GM18519 (cell line): ENCODE data around the gene SEMA3C.

Experiments used
- ATAC-seq: cut with Tn5 transposase; IDR thresholded peaks from one replicate; pipeline ENCODE4 v1.9.1; 2021; ENCODE audit warnings: mild to moderate bottlenecking, moderate library complexity; ENCODE audit not compliant: unreplicated experiment, low FRiP score

The SEMA3C gene

DNA sequence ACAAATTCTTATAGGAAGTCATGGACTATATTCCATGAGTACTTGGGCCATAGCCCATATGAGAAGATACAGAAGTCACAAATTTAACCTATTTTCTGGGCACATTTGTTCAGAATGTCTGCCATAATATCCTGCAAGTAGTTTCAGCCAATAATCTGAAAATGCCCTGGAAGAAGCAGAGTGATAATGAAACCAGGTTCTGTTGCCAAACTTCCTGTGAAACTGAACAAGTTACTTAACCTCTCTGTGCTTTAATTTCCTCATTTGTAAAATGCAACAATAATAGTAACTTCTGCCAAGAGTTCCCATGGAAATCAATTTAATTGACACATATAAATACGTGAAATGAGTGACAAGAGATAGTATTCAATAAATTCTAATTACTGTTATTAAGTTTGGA is 88.8 kb downstream of the SEMA3C start:
- ATAC-seq, result no peak

DNA sequence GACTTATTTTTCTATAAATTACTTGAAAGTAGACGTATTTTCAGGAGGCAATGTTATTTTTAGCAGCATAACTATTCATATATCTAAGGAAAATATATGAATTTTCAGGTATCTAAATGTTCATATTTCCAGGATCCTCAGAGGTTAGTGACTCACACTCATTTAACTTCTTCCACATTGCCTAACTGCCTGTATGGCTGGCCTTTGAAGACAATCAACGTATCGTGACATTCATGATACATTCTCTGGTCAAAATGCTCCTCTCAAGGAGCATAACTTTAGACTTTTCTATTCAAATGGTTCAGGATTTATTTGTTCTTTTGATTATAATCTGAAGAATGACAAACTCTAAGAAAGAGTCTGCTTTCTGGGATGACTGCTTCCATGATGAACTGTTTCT is 89.3 kb downstream of the SEMA3C start:
- ATAC-seq, result no peak

DNA sequence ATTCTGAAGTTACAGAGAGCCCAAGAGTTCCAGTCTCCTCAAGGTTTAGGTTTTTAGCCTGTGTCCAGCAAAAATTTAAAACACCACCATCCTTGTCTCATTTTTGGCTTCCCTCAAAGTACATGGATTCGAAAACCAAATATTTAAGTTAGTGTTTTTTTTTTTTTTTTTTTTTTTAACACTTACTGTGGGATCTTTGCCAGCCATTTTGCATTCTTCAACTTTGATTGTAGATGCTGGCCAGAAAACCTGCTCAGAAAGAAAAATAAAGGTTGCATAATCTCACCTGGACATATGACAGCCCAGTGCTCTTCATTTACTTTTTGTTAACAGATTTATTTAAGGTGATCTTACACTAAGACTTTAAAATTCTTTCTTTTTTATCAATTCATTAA is 91.6 kb downstream of the SEMA3C start:
- no peak for ATAC-seq

DNA sequence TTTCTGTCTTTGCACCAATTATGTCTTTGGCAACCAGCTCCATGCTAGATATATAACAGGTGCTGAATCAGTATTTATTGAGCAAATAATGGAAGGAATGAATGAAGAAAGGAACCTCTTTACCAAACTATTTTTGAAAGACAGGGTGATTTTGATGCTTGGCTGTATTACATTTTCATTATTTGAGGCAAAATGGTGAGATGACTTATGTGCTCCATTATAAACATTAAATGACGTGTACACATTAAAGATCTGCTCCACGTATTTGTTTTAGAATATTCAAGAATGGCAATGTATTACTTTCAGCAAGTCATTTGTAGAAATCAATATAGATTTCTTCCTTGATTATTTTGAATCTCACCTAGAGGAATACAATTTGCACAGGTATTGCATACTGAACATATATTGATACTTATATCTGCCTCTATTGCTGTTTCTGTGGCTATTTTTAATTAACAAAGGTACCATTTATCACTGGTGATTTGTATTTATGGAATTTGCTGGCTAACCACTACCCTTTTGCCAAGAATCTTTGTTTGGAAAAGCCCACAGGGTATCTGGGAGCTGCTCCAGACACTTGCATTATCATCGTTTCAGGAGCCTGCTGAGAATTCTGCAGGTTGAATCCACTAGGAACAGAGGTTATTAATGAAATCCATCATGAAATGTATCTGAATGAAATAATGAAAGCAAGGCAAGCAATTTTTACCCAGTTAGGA is 92.2 kb downstream of the SEMA3C start:
- no peak for ATAC-seq

DNA sequence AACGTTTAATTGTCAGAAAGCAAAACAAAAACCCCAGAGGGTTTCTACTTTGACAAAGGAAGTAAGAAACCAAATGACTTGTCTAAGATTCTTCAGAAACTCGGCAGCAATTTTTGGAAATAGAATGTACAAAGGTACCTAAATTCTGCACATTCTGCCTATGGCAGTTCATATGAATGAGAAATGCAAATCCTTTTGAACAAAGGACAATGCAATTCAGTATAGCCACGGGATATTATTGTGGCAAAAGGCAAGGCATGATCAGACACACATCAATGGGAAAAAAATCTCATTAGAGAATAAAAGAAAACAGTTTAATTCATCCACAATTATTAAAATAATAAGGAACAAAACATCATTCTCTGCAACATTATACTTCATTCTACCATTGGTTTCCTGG is 93.4 kb downstream of the SEMA3C start:
- ATAC-seq, result no peak

DNA sequence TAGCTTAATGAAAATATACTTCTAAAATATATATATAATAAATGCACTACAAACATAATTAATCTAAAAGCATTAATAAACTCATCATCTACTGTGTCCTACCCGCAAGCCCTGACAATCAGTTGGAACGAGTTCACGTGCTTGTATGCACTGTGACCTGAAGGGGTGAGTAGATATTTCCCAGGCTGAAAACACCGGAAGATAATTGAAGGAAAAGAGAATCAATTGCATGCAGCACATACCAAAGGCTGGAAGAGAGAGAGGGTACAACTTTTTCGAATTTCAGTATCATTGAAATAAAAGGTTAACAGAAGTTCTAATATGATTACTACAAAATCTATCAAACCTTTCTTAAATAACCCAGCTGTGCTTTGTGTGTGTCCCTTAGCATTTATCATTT is 94.6 kb downstream of the SEMA3C start:
- no peak for ATAC-seq

DNA sequence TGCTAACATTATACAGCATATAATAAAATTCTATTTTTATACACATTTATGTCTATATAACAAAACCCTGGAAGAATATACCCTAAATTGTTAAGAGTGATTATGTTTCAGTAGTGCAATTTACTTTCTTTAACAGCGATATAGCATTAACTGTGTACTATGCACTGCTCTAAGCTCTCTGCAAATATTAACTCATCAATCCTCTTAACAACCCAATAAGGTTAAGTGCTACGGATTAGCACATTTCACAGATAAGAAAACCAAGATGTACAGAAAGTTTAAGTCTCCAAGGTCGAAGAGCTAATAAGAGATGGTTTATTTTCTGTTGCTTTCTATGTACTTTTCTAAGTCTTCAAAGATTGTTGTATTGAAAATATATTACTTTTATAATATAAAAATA is 95.8 kb downstream of the SEMA3C start:
- no peak for ATAC-seq

DNA sequence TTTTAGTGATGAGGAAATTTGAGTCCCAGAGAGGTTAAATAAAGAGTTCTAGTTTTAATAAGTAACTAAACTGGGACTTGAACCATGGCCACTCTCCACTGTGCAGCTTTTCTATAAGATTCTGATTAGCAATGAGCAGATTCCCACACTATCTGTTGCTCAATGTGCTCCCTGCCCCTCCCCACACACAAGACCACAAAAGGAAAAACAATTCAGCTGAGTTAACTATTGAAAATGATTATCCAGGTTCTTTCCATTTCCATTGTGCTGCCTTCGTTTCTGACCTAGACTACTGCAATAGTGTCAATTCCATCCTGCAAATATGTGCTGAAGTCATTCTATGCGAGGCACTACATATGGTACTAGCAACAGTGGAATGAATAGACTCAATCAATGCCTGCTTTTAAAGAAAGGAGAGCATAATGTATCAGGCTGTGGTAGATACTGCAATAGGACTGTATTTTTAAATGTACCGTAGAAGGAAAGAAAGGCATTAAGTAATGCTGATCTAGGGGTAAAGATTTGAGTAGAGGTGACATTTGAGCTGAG is 97.0 kb downstream of the SEMA3C start:
- no peak for ATAC-seq

DNA sequence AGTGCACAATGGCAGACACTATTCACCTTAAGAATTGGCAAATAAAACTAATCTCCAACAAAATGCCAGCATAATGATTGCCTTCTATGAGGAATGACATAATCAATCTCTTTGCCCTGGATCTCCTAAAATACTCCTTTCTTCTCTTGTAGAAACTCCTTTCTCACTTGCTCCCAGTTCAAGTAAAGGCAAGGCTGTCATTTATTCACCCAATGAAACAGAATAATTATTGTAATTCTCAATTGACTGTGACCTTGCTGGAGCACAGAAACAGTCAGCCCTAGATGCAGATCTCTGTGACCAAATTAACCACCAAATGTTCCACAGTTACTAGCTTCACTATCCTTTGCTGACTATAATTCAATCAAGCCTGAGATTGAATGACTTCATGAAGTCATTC is 99.3 kb downstream of the SEMA3C start:
- no peak for ATAC-seq

DNA sequence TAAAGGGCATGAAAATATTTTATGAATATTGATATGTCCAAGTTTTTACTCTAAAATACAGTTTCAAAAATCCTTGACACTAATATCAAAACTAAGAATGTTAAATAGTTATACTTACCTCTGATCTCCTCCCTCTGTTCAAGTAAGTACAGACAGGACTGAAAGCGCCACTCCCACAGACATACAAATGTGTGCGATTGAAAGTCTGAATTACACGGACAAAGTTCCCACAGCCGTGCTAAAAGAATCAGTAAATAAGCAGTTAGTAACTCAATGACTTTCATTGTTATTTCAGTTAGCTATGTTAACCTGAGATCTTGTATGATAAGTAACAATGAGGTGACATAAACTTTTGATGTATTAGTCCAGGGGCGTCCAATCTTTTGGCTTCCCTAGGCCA is 100.7 kb downstream of the SEMA3C start:
- no peak for ATAC-seq

DNA sequence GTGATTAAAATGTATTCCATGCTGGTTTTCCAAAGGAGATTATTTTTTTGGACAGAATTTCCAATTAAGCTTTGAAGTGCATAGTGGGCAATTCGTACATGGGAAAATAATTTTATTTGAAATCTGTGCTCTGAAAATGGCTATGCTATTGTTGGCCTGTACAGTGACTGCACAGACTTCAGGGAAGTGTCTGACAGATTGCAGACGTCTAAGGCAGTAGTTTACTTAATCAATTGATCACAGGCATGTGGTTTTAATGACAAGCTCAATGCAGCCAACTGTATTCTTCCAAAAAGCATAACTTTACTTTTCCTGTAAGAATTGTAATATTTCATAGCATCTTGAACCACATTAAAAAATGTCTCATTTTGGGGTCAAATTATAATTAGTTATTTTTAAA is 102.0 kb downstream of the SEMA3C start:
- ATAC-seq, result no peak

DNA sequence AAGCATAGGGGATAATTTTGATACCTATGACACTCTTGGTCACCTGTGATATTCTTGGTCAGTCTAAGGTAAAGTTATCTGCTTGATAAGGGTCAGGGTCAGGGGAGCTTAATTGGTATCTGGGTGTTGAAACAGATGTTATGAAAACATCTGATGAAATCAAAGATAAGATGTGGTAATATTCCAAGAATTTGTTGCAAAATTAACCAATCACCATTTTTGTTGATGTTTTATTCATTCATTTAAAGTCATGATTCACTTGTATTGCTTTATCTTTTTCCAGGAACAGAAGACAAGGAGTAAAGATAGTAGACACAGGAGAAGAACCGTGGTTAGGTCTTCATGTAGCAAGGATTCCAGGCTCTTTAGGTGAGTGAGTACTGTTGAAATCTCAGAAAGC is 103.1 kb downstream of the SEMA3C start:
- no peak for ATAC-seq

DNA sequence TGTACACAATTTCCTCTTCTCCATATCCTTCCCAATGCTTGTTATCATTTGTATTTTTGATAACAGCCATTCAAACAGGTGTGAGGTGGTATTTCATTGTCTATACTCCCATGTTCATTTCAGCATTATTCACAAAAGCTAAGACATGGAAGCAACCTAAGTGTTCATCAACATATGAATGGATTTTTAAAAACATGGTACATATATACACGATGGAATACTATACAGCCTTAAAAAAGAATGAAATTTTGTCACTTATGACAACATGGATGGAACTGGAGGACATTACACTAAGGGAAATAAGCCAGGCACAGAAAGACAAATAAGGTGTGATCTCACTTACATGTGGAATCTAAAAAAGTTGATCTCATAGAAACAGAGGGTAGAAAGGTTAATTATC is 109.3 kb downstream of the SEMA3C start:
- no peak for ATAC-seq

DNA sequence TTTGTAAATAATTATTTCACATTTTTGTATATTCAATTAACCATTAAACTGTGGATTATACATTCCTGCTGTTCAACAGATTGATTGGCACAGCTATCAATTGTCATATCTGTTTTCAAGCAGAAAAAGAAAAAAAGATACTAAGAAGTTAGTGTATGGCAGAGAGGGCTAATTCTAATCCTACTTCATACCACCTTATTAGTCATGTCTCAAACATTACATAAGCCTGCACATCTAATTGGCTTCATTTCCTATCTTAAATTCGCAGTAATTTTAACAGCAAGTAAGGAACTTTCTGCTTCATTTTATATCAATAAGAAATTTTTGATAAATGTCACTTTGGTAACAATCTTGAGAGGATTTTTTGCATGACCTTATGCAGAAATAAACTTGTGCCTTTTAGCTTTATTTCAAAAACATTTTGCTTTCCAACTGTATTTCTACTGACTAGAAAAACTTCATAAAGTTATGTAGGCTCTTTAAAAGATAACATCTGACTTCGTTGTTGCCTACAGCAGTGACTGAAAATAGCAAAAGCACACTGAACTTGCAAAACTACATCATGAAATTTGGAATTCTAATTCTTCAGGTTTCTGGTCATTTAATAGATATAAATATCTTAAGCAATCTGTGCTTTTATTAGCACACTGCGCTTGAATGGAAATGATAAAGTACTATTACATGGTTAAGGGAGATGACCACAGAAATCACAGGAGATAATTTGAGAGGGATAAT is 111.5 kb downstream of the SEMA3C start:
- no peak for ATAC-seq

DNA sequence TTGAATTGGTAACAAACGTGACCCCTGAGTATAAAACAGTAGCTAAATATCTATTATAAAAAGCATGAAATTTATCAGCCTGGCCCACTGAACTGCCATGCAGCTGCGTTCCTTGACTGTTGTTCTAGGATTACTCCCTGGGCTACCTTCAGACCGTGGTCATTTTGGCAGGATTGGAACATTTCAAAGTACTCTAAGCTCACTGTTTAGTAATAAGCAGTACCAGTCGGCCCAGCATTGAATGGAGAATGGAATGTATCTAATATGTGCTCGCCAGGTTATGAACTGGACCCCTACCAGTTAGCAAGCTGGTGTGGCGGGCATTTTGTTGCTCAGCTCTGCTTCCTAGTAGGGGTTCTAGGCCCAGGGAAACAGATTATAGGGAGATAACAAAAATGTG is 112.2 kb downstream of the SEMA3C start:
- ATAC-seq, result no peak

DNA sequence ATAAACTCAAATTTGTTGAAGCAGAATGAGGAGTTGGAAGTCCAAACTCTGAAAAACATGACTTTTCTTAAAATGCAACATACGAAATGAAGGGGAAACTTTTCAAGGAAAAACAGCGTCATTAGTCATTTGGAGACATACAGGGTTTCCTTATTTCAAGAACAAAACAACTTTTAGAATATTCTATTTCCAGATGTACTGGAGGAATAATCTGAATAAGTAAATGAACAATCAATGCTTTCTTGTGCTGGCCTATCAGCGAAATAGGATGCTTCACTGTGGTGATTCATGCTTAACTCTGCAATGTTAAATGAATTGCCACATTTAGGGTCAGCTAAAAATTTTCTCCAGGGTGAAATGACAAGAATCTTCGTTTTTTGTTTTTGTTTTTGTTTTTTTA is 114.3 kb downstream of the SEMA3C start:
- ATAC-seq, result no peak

DNA sequence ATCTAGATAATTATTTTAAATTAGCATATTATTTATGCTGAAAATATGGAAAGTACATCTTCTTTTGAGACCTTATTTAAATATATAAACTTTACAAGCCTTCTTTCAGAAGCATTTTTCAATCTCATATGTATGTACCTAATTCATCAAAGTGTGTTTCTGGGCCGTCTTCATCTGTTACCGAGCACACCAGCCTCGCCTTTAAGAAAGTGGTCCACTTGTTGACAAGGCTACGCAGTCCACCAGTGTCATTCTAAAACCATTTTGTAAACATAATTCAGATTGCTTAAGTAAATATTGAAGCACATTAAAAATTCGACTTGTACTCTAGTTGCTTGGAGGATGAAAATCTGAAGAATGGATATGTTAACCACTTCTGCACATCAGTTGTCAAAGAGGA is 116.3 kb downstream of the SEMA3C start:
- no peak for ATAC-seq

DNA sequence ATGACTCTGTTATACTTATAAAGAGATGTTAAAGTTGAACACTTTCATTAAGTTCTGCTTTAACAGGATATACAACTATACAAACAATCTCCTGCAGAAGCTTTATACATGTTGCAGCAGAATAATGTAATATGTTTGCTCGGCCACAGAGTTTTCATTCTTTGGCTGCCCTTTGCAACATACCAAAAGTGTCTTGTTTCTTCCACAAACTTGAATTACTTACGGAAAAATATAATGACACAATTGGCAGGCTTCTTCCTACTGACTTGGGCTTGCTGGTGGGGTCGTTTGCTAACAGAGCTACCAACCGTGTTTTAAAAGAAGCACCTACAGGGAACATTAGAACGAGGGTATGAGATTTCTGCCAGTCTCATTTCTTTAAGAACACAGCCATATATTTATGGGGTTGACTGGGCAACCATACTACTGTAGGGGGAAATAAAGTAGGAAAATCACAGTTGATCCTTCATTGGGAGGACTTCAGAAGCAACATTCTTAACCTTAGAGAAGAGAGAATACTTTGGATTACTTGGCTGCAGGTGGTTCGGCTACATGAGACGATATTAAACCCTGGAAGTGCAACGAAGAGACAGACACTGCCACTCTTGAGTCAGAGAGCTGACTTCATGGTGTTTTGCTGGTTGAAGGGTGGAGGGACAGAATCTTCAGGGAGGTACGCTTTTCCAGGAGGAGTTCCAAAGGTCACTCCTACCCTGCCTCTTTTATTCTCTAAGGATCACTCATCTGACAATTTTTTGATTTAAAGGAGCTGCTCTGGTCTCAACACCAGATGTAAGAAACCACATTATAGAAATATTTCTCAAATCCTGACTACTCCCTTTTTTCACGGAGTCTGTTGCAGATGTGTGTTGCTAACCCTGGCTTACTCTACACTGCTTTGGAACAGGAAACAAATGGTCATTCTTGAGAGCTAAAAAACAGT is 123.9 kb downstream of the SEMA3C start:
- ATAC-seq, result no peak

DNA sequence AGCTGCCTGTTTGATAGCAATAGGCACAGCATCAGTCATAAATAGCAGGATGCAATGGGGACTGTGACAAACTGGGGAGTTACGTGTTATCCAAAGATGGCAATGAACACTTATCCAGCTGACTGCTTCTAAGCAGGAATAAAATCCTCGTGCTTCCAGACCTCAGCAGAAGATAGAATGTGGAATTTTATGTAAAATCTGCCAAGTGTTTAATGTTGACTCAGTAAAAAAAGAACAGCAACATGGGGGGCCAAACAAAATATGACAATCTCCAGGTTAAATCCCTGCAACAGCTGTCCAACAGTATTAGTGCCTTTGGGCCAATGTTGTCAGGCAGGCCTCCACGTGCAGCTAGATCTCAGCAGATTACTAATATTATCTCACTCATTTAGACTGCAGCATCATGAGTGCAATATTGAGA is 127.3 kb downstream of the SEMA3C start:
- ATAC-seq, result no peak

DNA sequence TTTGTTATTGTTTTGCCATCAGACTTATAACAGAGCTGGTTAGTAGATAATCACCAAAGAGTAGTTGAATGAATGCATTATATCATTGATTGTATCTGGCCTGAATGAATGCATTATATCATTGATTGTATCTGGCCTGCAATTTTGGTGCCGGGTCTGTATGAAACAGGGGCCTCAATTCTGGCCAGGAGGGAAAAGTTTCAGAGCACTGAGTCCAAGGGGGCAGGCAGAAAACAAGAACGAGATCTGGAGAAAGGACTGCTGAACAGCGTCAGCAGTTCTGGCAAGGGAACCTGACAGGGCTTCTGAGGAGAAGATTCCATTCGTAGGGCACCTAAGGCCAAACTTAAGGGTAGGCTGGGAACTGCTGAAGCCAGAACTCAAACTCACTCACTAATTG is 128.0 kb downstream of the SEMA3C start:
- ATAC-seq, result no peak

DNA sequence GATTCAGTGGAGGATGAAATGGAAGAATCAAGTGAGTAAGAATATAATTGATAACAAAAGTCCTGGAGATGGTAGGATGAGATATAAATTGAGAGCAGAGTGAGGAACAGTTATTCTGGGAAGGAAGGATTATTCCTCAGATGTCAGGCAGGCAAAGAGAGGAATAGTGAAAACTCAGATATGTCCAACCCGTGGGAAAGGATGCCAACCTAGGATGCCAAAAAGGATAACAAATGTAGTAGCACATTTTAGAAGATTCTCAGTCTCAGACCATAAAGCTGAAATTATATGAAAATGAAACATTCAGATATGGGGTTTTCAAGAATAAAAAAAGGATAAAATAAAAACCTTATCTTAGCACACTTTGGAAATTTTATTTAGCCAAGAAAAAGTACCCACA is 131.1 kb downstream of the SEMA3C start:
- no peak for ATAC-seq
